KG1 (cell line): ENCODE measurements around the gene PHKA2.
"Not testable (repeated sequence)": the region's sequence is repeated elsewhere in the genome, so short reads cannot be mapped to it uniquely, and the experiment has no call there.

ENCODE experiments used
- DNase-seq: peaks from one replicate; lab custom pipeline; 2025; lab: John Stamatoyannopoulos, UW

Gene PHKA2

GRCh38 chrX:18983666-18984380, at the start of gene PHKA2:
Gene PHKA2 (minus strand): TSS chrX:18984114. CDS start chrX:18983932, 182 bp downstream.
- DNase-seq: peak; percentile 6

- DNase-seq: no peak
These were observed 46.9 kb upstream of the PHKA2 start for GRCh38 chrX:19030805-19031204.

- no peak for DNase-seq
These were observed 44.6 kb upstream of the PHKA2 start for GRCh38 chrX:19028560-19028959.

- no peak for DNase-seq
These were observed 40.5 kb upstream of the PHKA2 start for GRCh38 chrX:19024366-19024765.

- no peak for DNase-seq
These were observed 36.1 kb upstream of the PHKA2 start for GRCh38 chrX:19019996-19020395.

GRCh38 chrX:19017271-19017670, 33.4 kb upstream of the PHKA2 start:
- DNase-seq: no peak

GRCh38 chrX:19016614-19017013, 32.7 kb upstream of the PHKA2 start:
- not testable (repeated sequence) for DNase-seq

- DNase-seq: no peak
These were observed 24.0 kb upstream of the PHKA2 start for GRCh38 chrX:19007868-19008267.

- DNase-seq: no peak
These were observed 23.1 kb upstream of the PHKA2 start for GRCh38 chrX:19007011-19007410.

- no peak for DNase-seq
These were observed 22.0 kb upstream of the PHKA2 start for GRCh38 chrX:19005909-19006308.

- no peak for DNase-seq
These were observed 19.8 kb upstream of the PHKA2 start for GRCh38 chrX:19003756-19004155.

- no peak for DNase-seq
These were observed 14.7 kb upstream of the PHKA2 start for GRCh38 chrX:18998653-18999052.

- DNase-seq: no peak
These were observed 14.0 kb upstream of the PHKA2 start for GRCh38 chrX:18997916-18998315.

GRCh38 chrX:18996536-18996935, 12.6 kb upstream of the PHKA2 start:
- DNase-seq: no peak

GRCh38 chrX:18995221-18995620, 11.3 kb upstream of the PHKA2 start:
- no peak for DNase-seq

GRCh38 chrX:18994713-18995112, 10.8 kb upstream of the PHKA2 start:
- DNase-seq: no peak

GRCh38 chrX:18992829-18993228, 8.9 kb upstream of the PHKA2 start:
- DNase-seq: no peak

- DNase-seq: no peak
These were observed 1.2 kb upstream of the PHKA2 start for GRCh38 chrX:18985186-18985435.

- DNase-seq: peak; percentile 50
These were observed 669 bp upstream of the PHKA2 start for GRCh38 chrX:18984381-18985185.

GRCh38 chrX:18981124-18981807, 2.6 kb downstream of the PHKA2 start:
- no peak for DNase-seq

GRCh38 chrX:18980262-18980661, 3.7 kb downstream of the PHKA2 start:
- not testable (repeated sequence) for DNase-seq

- no peak for DNase-seq
These were observed 8.9 kb downstream of the PHKA2 start for GRCh38 chrX:18974993-18975392.

GRCh38 chrX:18973527-18974192, 10.3 kb downstream of the PHKA2 start:
- no peak for DNase-seq
